Esophagus (tissue), 2 donors: ENCODE measurements around the gene NHERF1. TPM values are rescaled to one million over a fixed set of nuclear protein-coding genes. Genes with fewer than 3 reads are reported as not detected.

Experiments used
- H3K27ac ChIP-seq, 2 donors: one replicate each; pipeline ENCODE4 v1.5.1; 2013; ENCODE audit warnings: low read depth in 2 of 2, mild to moderate bottlenecking in 2 of 2, inconsistent platforms in 1 of 2, low read length in 1 of 2, moderate library complexity in 1 of 2
- H3K27me3 ChIP-seq, 2 donors: one replicate each; pipeline ENCODE4 v1.6.1; 2013; ENCODE audit warnings: low read length in 2 of 2, control low read depth in 1 of 2, mild to moderate bottlenecking in 1 of 2; ENCODE audit not compliant: insufficient read depth in 2 of 2, control insufficient read depth in 1 of 2
- H3K36me3 ChIP-seq, 2 donors: one replicate each; pipeline ENCODE4 v1.6.1; 2013; ENCODE audit warnings: low read length in 1 of 2; ENCODE audit not compliant: control insufficient read depth in 2 of 2, insufficient read depth in 2 of 2
- H3K4me1 ChIP-seq, 2 donors: one replicate each; pipeline ENCODE4 v1.6.1; 2013; ENCODE audit warnings: low read length in 1 of 2; ENCODE audit not compliant: control insufficient read depth in 2 of 2, insufficient read depth in 2 of 2
- H3K4me3 ChIP-seq, 2 donors: one replicate each; pipeline ENCODE4 v1.5.1; 2013; ENCODE audit warnings: low read length in 2 of 2, mild to moderate bottlenecking in 2 of 2, low read depth in 1 of 2, moderate library complexity in 1 of 2
- H3K9me3 ChIP-seq, 2 donors: one replicate each; pipeline ENCODE4 v1.6.1; 2013; ENCODE audit warnings: mild to moderate bottlenecking in 2 of 2, low read depth in 1 of 2, low read length in 1 of 2, moderate library complexity in 1 of 2; ENCODE audit not compliant: control insufficient read depth in 2 of 2, insufficient read depth in 1 of 2
- WGBS, 2 donors: extraction: QIAGEN DNeasy Blood & Tissue Kit; methylation state at CpG; one replicate each; pipeline ENCODE4 v1.1.7; 2013; 5-methylcytosine and 5-hydroxymethylcytosine counted together
- polyA plus RNA-seq, 2 donors: library from polyadenylated mRNA; stranded (reverse); fragments of 200-250 nt; gene quantifications; one replicate each; pipeline ENCODE4 v1.2.3, GENCODE V29; 2013
- donor health status: healthy with polysubstance abuse.
- donor health status: Bipolar disorder and iron deficiency.

NHERF1 gene
- polyA plus RNA-seq, 2 donors = 108 to 224 TPM

GRCh38 chr17:74777901-74778515 is 29.6 kb downstream of the NHERF1 start:
- 85 to 86% methylated on average over 6 of the region's 6 CpGs for WGBS, 2 donors
- Histone ChIP-seq H3K4me1 (peaks cover 0 to 9% of the 10 kb centered on the region in 2 donors), H3K27me3 (no peaks in the 10 kb centered on the region), H3K9me3 (no peaks in the 10 kb centered on the region), H3K4me3 (no peak overlapping the region), H3K36me3 (peaks cover 6 to 7% of the 10 kb centered on the region in 2 donors), H3K27ac (no peak overlapping the region)

- H3K4me3 ChIP-seq = no peak overlapping the region
- no peaks in the 10 kb centered on the region for H3K27me3 ChIP-seq
- WGBS, 2 donors = 64 to 65% methylated on average over 5 of the region's 5 CpGs
- H3K4me1 ChIP-seq = peaks cover 0 to 9% of the 10 kb centered on the region in 2 donors
- no peaks in the 10 kb centered on the region for H3K36me3 ChIP-seq
- H3K9me3 ChIP-seq = no peaks in the 10 kb centered on the region
- H3K27ac ChIP-seq = no peak overlapping the region
These were observed 30.5 kb downstream of the NHERF1 start for GRCh38 chr17:74778960-74779359.

GRCh38 chr17:74779501-74779900 is 31.1 kb downstream of the NHERF1 start:
- H3K27ac ChIP-seq = no peak overlapping the region
- H3K36me3 ChIP-seq = no peaks in the 10 kb centered on the region
- H3K9me3 ChIP-seq = no peaks in the 10 kb centered on the region
- peaks cover 0 to 9% of the 10 kb centered on the region in 2 donors for H3K4me1 ChIP-seq
- no peak overlapping the region for H3K4me3 ChIP-seq
- H3K27me3 ChIP-seq = no peaks in the 10 kb centered on the region
- WGBS, 2 donors = 82% methylated on average over 8 of the region's 8 CpGs

- no peaks in the 10 kb centered on the region for H3K9me3 ChIP-seq
- peaks cover 0 to 9% of the 10 kb centered on the region in 2 donors for H3K4me1 ChIP-seq
- no peak overlapping the region for H3K27ac ChIP-seq
- H3K4me3 ChIP-seq = no peak overlapping the region
- H3K36me3 ChIP-seq = no peaks in the 10 kb centered on the region
- H3K27me3 ChIP-seq = no peaks in the 10 kb centered on the region
- 68% methylated on average over 11 of the region's 11 CpGs for WGBS, 2 donors
These were observed 31.5 kb downstream of the NHERF1 start for GRCh38 chr17:74779948-74780400.

GRCh38 chr17:74780443-74781238 is 32.2 kb downstream of the NHERF1 start:
- Histone ChIP-seq H3K4me1 (peaks cover 0 to 4% of the 10 kb centered on the region in 2 donors), H3K4me3 (no peak overlapping the region), H3K27me3 (no peaks in the 10 kb centered on the region), H3K36me3 (no peaks in the 10 kb centered on the region), H3K27ac (no peak overlapping the region), H3K9me3 (no peaks in the 10 kb centered on the region)
- 62 to 65% methylated on average over 7 of the region's 7 CpGs for WGBS, 2 donors

- Histone ChIP-seq H3K9me3 (no peaks in the 10 kb centered on the region), H3K27me3 (no peaks in the 10 kb centered on the region), H3K36me3 (peaks cover 0 to 4% of the 10 kb centered on the region in 2 donors), H3K27ac (no peak overlapping the region), H3K4me3 (no peak overlapping the region), H3K4me1 (peaks cover 0 to 2% of the 10 kb centered on the region in 2 donors)
- WGBS, 2 donors = 87 to 90% methylated on average over 5 of the region's 5 CpGs
These were observed 34.1 kb downstream of the NHERF1 start for GRCh38 chr17:74782571-74782970.

GRCh38 chr17:74784125-74784810 is 35.8 kb downstream of the NHERF1 start:
- 83 to 85% methylated on average over 5 of the region's 5 CpGs for WGBS, 2 donors
- peaks cover 0 to 10% of the 10 kb centered on the region in 2 donors for H3K36me3 ChIP-seq
- H3K27ac ChIP-seq = no peak overlapping the region
- H3K9me3 ChIP-seq = no peaks in the 10 kb centered on the region
- no peak overlapping the region for H3K4me3 ChIP-seq
- H3K4me1 ChIP-seq = peaks cover 0 to 2% of the 10 kb centered on the region in 2 donors
- H3K27me3 ChIP-seq = no peaks in the 10 kb centered on the region

GRCh38 chr17:74785096-74785980 is 36.9 kb downstream of the NHERF1 start:
- Histone ChIP-seq H3K27me3 (no peaks in the 10 kb centered on the region), H3K4me1 (peaks cover 0 to 5% of the 10 kb centered on the region in 2 donors), H3K9me3 (no peaks in the 10 kb centered on the region), H3K4me3 (no peak overlapping the region), H3K36me3 (peaks cover 0 to 10% of the 10 kb centered on the region in 2 donors), H3K27ac (no peak overlapping the region)
- 78 to 81% methylated on average over 21 of the region's 21 CpGs for WGBS, 2 donors

GRCh38 chr17:74785981-74786360 is 37.5 kb downstream of the NHERF1 start:
- peaks cover 0 to 5% of the 10 kb centered on the region in 2 donors for H3K4me1 ChIP-seq
- H3K36me3 ChIP-seq = peaks cover 2 to 10% of the 10 kb centered on the region in 2 donors
- H3K27ac ChIP-seq = peak overlapping the region in 1 of 2 donors; percentile 47
- no peaks in the 10 kb centered on the region for H3K27me3 ChIP-seq
- no peak overlapping the region for H3K4me3 ChIP-seq
- no peaks in the 10 kb centered on the region for H3K9me3 ChIP-seq
- WGBS, 2 donors = 52 to 70% methylated on average over 9 of the region's 9 CpGs
